NCI-H774 (cell line): ENCODE results near the gene C1QTNF1.

Experiments
- DNase-seq: peaks from one replicate; lab custom pipeline; 2025; lab: John Stamatoyannopoulos, UW

The C1QTNF1 gene

DNA sequence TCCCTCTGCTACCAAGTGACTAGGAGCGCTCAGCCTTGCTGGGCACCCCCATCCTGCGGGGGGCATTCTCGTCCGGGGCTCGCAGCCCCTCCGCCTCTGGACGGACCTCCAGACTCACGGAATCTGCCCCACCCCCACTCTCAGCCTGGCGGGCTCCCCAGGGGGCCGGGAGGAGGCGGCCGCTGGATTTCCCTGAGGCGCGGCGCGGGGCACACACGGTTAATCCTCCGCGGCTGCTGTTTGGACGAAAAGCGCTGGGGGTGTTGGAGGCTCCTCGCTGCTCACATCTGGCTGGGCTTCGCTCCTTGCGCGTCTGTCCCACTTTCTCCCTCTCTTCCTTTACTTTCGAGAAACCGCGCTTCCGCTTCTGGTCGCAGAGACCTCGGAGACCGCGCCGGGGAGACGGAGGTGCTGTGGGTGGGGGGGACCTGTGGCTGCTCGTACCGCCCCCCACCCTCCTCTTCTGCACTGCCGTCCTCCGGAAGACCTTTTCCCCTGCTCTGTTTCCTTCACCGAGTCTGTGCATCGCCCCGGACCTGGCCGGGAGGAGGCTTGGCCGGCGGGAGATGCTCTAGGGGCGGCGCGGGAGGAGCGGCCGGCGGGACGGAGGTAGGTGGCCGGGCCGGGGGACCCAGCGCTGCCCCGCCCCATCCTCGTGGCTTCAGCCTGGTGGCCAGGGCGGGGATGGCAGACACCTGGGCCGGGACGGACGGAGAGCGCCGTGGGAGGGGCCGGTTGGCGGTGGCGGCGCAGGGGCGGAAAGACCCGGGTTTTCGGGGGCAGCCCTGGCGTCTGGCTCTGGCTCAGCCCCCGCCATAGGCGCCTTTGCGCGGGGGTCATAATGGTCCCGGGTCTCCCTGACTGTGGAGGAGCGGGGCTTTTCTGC, at the start of gene C1QTNF1:
C1QTNF1 (plus strand) TSS at position 284 of the 886 bp plus-strand sequence. CDS start 19,800 bp downstream, outside the sequence.
- no peak for DNase-seq

GRCh38 chr17:78974635-78975591, 49.1 kb upstream of the C1QTNF1 start:
- DNase-seq, result no peak

GRCh38 chr17:78976907-78977680, 46.9 kb upstream of the C1QTNF1 start:
- DNase-seq, result no peak

DNA sequence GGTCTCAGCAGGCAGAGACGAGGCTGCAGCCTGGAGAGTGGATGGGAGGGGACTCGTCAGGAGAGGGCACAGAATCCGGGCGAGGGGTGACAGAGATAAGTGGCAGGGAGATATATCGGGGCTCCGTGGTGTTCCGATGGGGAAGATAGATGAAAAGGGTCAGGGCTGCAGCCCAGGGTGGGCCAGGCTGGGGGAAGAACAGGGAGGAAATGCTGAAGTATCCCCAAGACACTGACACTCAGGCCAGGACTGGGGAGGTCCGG, 46.4 kb upstream of the C1QTNF1 start:
- no peak for DNase-seq

DNA sequence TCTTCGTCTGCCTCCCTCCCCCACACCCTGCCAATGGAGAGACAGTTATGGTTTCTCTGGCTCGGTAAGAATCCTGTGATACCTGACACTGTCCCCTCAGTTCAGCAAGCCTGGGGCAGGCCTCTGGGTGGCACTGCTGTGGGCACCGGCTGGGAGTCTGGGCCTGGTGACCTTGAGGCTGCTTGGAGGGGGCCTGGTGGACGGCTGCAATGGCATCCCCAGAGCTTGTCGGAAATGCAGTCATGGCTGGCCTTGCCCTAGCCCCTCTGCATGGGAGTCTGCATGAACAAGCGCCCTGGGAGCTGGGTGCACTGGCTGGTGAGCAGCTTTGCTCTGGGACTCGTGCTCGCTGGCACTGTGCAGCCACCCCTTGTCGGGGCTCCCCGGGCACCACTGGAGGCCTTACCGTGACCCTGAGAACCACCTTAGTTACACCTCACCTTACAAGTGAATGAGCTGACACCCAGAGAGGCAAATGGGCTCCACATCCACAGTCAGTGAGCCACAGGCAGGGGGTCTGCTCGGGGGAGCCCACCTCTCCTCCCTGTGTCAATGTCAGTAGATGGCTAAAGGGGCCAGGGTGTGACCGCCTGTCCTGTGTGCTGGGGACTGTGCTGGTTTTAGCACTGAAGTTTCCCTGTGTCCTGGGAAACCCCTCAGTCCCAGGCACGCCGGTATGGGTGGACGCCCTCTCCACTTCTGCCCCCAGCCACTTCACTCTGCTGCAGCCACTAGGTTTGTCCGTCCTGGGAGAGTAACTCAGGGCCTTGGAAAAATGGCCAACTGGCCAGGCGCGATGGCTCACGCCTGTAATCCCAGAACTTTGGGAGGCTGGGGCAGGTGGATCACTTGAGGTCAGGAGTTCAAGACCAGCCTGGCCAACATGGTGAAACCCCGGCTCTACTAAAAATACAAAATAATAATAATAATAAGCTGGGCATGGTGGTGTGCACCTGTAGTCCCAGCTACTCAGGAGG, 45.7 kb upstream of the C1QTNF1 start:
- no peak for DNase-seq

DNA sequence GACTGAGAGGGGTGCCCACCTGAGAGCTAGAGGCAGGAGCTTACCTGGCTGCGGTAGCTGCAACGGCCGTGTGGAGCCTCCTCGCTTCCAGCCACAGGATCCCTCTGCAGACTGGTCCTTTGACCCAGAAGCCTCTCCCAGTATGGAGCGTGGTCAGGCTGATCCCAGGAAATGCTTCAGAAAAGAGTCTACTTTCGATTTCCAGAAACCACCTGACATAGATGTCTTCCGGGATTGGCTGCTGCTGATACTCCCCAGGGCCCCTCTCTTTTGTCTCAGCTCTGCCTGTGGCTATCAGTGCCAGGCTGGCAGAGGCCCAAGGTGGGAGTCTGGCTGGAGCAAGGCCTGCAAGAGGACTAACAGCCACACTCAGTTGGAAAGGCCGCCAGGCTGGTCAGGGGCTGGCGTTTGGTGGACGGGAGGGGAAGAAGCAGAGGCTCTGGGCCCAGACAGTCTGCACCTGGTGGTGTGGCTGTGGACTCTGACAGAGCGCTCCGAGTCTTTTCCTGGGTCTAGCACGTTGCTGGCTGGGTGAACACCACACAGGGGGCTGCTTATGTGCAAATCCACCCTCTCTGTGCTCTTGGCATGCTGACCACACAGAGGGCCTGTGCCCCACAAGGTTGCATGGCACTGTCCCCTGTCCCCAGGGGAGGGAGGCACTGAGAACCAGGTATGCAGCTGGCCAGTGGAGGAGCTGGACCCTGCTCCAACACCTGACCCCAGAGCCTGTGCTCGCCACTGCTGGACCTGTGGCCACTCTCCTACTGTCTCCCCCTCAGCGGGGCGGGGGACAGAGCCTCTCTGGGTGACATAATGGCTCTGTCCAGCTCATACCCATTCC, 44.0 kb upstream of the C1QTNF1 start, which contains the start of gene LGALS3BP:
LGALS3BP (minus strand) TSS at position 144 of the 844 bp plus-strand sequence. CDS start 2,732 bp downstream, outside the sequence.
- DNase-seq, result peak; percentile 96

DNA sequence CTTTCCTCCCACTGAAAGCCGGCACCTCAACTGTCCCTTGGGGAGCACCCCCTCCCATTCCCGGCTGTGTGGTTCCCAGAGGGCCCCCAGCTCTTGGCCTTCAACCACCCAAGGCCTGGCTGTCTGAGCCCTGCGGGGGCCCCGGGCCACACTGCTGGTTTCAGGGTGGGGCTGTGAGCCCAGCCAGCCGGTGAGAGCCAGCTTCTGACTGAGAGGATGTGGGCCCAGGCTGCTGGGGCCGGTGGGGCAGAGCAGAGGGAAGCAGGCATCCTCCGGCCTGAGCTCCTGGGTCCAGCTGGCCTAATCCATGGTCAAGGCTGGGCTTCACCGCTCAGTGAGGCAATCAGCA, 43.4 kb upstream of the C1QTNF1 start:
- no peak for DNase-seq

GRCh38 chr17:78981010-78981888, 42.7 kb upstream of the C1QTNF1 start:
- DNase-seq, result no peak

DNA sequence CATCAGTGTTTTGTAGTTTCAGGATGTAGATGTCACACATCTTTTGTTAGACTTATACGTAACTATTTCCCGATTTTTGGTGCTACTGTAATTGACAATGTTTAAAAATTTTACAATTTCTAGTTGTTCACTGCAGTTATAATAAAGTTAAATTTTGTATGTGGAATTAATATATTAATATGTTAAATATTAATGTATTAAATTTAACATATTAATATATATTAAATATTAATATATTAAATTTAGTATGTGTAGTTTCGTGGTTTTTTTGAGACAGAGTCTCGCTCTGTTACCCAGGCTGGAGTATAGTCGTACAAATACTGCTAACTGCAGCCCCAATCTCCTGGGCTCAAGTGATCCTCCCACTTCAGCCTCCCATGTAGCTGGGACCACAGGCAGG, 38.6 kb upstream of the C1QTNF1 start:
- no peak for DNase-seq

DNA sequence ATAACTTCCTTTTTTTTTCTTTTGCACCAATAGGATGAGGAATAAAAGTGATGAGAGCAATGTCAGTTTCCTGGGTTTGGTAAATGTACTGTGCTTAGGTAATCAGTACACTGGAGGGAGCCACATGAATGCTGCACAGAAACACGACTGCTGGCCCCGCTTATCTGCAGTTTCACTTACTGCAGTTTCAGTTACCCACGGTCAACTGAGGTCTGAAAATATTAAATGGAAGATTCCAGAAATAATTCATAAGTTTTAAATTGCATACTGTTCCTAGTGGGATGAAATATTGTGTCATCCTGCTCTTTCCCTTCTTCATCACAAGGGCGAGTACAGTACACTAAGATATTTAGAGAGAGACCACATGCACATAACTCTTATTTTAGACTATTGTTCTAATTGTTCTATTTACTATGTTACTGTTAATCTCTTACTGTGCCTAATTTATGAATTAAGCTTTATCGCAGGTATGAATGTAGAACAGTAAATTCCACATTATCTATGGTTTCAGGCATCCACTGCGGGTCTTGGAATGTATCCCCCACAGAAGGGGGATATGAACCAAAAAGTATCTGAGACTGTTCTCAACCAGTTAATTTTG, 37.8 kb upstream of the C1QTNF1 start:
- peak; percentile 36 for DNase-seq

DNA sequence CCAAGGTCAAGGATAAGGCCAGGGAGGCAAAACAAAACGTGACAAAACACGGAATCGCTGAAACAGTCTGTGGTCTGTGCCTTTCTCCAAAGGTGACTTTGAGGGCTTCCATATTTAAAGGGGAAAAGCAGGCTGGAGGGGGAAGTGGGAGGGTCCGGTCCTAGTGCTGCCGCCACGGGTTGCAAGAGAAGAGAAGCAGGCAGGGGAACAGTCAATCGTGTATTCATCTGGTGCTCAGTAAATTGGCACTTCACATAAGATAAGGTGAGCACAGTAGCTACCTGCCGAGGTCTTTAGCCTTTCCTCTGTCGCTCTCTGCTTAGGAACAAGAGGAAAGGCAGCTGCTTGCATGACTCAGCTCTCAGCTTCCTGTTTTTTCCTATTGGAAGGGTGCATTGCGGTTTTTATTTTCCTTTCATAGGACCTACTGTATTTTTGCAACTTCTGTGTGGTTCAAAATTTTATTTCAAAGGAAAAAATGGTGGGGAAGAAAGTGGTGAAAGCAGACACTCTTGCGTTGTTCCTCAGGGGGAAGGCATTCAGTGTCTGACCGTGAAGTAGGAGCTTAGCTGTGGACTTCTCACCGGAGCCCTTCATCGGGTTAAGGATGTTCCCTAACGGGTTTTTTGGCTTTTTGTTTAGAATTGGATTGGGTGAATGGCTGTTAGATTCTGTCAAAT, 37.2 kb upstream of the C1QTNF1 start:
- peak; percentile 37 for DNase-seq

GRCh38 chr17:78988152-78988551, 35.8 kb upstream of the C1QTNF1 start:
- DNase-seq, result no peak

- no peak for DNase-seq
Observed at GRCh38 chr17:78990349-78991016, 33.5 kb upstream of the C1QTNF1 start.

DNA sequence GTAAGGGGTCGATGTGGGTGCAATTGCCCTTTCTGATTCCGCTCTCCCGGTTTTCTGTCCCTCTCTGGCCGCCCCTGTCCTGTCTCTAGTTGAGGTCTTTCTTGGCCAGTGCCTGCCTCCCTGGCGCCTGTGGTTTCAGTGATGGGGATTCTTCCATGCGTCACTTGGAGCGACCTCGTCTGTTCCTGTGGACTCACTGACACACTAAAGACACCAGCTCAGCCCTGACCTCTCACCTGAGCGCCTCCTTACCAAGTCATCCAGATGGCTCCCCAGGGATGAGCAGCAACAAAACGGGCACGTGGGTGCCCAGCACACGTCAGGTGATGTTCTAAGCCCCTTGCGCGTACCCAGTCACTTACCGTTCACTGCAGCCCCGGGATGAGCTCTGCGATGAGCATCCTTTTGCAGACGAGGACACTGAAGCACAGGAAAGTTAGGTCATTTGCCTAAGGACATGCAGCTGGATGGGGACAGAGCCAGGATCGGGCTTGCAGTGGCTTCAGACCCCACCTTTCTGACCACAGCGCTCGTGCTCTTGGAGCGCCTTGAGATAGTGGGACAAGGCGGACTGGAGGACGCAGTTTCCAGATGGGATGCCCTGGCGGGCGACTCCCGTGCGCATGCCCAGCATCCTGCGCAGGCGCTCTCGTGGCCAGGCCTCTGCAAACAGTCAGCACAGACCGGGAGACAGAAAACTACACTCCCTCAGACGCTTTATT, 32.8 kb upstream of the C1QTNF1 start:
- no peak for DNase-seq

DNA sequence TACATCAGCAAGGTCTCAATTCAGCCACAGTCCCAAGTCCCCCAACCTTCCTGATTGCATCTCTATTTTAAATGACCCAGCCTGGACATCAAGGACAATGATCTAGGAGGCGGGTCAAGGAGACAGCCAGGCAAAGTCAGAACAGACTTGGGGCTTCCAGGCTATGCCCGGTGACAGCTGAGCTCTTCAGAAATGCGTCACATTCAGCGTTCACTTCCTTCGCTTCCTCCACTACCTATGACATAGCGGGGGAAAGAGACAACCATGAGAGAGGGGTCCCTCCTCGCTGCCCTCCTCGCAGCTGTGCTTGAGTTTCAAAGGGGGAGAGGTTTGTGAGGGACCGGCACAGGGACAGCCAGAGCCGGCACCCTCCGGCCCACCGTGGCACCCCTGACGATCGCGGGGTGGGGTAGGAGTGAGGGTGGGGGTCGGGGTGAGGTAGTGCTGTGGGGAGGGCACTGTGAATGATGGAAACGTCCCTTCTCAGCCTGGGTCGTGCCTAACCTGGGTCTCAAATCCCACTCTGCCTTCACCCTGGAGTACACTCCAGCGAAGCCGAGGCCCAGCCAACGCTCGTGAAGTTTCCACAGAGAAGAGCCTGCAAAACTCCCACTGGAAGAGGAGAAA, 31.9 kb upstream of the C1QTNF1 start:
- no peak for DNase-seq

- DNase-seq, result no peak
Observed at GRCh38 chr17:78992542-78993212, 31.3 kb upstream of the C1QTNF1 start.
